ENCODE measurements around the gene THSD4.

THSD4 gene

DNA sequence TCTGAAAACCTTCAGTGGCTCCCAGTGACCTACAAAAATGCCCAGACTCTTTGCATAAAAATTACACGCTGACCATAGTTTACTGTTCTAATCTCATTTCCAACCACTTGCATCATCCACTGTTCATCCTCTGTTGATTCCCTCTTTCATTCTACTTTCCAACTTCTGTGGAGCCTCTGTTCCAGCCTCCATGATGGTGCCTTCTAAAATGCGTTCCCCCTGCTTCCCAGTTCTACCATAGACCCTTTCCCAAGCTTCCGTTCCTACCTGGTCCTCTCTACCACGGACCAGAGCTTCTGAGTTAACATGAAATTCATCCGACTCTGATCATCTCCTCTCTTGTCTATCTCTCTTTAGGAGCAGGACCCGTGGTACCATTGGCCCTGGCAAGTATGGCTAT lies 127.0 kb downstream of the THSD4 start:
- TF ChIP-seq, protein P1, sequence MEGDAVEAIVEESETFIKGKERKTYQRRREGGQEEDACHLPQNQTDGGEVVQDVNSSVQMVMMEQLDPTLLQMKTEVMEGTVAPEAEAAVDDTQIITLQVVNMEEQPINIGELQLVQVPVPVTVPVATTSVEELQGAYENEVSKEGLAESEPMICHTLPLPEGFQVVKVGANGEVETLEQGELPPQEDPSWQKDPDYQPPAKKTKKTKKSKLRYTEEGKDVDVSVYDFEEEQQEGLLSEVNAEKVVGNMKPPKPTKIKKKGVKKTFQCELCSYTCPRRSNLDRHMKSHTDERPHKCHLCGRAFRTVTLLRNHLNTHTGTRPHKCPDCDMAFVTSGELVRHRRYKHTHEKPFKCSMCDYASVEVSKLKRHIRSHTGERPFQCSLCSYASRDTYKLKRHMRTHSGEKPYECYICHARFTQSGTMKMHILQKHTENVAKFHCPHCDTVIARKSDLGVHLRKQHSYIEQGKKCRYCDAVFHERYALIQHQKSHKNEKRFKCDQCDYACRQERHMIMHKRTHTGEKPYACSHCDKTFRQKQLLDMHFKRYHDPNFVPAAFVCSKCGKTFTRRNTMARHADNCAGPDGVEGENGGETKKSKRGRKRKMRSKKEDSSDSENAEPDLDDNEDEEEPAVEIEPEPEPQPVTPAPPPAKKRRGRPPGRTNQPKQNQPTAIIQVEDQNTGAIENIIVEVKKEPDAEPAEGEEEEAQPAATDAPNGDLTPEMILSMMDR (conservative IDR thresholded peaks at IDR 0.05) = no peak
- H3K27ac ChIP-seq = no peak overlapping the region

DNA sequence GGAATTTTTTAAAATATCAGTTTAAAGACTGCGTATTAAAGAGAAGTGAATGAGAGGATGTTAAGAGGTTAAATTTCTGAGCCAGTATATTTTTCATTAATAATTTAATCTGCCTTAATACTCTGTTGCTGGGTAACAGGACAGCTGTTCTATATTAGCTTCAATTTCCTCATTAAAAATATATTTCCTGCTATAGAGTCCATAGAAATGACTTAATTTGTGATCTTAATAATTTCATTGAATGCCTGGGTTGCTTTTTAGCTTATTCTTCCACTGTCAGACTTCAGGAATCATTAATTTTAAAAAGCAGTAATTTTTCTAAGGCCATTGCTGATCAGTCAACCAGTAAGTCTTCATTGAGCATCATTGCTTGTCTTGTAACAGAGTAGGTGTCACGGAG lies 129.0 kb downstream of the THSD4 start:
- TF ChIP-seq, protein P1 (conservative IDR thresholded peaks at IDR 0.05) = no peak
- H3K27ac ChIP-seq = no peak overlapping the region

DNA sequence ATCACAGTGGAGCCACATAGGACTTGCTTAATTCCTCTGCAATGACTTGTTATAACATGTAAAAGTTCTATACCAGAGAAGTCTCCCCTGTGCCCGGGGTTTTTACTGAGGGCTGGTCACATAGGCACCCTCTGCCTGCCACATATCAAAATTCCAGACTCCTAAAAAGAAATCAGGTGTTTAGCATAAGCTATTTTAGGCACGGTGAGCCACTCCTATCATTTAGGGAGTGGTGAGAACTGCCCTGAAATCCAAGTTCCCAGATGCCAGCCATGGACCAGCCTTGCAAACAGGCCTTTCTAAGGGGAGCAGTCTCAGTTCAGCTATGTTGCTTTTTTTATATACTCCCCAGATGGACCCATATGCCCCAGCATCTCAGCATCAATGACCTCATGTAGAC lies 130.3 kb downstream of the THSD4 start:
- TF ChIP-seq, protein P1 (conservative IDR thresholded peaks at IDR 0.05) = no peak
- H3K27ac ChIP-seq = no peak overlapping the region

DNA sequence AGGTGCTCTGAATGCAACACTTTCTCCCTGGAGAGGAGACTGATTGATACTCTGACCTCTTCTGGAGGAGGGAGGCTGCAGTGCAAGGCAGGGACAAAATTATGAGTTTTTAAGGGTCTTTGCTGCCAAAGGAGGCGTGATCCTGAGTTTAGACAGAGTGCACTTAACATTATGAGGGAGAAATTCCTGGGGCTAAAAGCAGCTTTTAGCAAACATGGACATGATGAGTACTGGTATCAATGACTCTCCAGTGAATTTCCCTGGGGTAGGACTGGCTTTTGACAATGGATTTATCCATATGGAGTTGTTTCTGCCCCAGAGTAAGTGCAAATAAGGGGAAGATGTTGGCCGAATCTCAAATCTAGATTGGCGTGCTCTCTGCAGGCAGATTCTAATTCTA lies 133.1 kb downstream of the THSD4 start:
- H3K27ac ChIP-seq = no peak overlapping the region
- TF ChIP-seq, protein P1 (conservative IDR thresholded peaks at IDR 0.05) = no peak

DNA sequence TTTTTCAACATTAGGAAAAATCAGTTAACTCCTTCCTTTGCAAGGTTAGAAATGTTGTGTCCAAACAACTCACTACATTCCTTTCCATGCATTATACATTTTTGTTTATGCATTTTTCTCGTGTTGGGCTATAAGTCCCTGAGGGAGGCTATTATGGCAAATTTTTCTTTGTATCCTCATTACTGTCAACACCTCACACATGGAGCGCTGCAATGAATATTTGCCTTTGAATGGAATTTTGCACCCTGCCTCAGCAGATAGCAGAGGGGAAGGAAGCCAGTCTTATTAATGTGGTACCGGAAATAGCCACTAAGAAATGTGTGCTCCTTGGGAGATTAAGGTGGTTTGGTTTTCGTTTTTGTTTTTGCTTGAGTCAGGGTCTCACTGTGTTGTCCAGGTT lies 134.7 kb downstream of the THSD4 start:
- no peak overlapping the region for H3K27ac ChIP-seq
- TF ChIP-seq, protein P1 (conservative IDR thresholded peaks at IDR 0.05) = no peak

DNA sequence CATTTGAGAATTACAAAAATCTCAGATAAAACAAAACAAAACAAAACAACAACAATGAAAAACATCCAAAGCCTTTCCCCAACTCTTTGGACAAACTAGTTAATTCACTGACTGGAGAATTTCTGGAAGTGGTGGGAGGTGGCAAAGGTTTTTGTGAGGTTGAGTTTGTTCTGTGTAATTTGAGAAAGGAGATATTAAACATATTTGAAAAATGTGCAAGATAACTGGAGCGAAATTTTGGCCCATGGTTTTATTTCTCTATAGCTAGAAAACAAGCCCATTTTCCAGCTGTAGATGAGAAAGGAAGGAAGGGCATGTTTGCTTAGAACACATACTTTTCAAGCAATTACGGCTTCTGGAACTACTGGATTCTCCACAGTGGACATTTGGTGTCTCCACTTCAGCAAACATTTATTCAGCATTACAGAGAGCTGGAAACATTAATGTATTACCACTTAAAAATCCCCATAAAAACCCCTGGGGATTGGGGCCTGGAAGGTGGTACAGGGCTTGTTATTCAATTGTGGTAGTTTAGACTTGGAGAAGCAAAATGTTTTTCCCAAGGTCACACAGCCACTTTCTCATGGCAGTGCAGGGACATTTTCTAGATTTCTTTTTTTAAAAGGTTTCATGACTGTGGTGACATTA lies 135.8 kb downstream of the THSD4 start:
- TF ChIP-seq, protein P1 (conservative IDR thresholded peaks at IDR 0.05) = no peak
- no peak overlapping the region for H3K27ac ChIP-seq

DNA sequence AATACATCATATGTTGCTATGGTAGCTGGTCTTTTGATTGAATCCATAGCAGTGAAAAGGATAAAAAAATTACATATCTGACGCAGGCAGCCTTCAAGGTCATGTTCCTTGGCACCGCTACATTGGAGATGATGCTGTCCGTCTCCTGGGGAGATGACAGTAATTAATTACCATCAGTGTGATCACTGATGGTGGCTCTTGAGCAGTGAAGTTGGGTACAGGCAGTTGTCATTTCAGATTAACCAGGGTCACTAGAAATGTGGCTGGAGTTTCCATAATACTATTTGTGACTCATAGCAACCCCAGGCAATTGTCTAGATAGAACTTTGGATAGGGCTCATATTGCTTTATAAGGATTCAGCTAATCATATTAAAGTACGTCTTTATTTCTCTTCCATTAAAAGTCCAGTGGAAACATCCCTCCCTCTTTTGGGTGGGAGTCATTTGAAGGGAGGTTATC lies 136.3 kb downstream of the THSD4 start:
- H3K27ac ChIP-seq = peak overlapping the region; percentile 16; the same call in 1 of the 2 replicates

More for the DNA sequence above, 136.3 kb downstream of the THSD4 start:
- TF ChIP-seq, protein P1 (conservative IDR thresholded peaks at IDR 0.05) = no peak

Measured in VCaP (cell line).